Measurements from ENCODE around the gene KCNH6. TPM values are rescaled to one million over a fixed set of nuclear protein-coding genes. Genes with fewer than 3 reads are reported as not detected.

The KCNH6 gene
- total RNA-seq, 1 experiment from 2014 or later: not detected

GRCh38 chr17:63549946-63550816 lies 27.0 kb downstream of the KCNH6 start, which contains the start of gene DCAF7:
TSS of gene DCAF7 (plus strand) at chr17:63550477. CDS start at chr17:63550678, 201 bp downstream.
- no peaks in the 10 kb centered on the region for H3K9me3 Mint-ChIP-seq (ENCODE audit: unreplicated experiment)
- no peaks in the 10 kb centered on the region for H3K27me3 ChIP-seq (replicated peaks; ENCODE audit: control insufficient read depth, insufficient read depth, low read length)
- H3K4me3 ChIP-seq (ENCODE audit: low read depth, low read length): peak within 1 kb of the TSS; percentile 88
- no peaks in the 10 kb centered on the region for H3K4me1 ChIP-seq
- H3K27me3 Mint-ChIP-seq (ENCODE audit: insufficient read depth, unreplicated experiment): no peaks in the 10 kb centered on the region
- H3K36me3 ChIP-seq (ENCODE audit: control insufficient read depth, insufficient read depth, low read length): no peaks in the 10 kb centered on the region
- intact Hi-C loops (cut with micrococcal nuclease; ENCODE audit: unreplicated experiment): loop anchor here (1.0 kb wide), 3 partner anchors 28 to 104 kb away; partner anchors contain the start of genes CYB561 and MAP3K3
- peak; percentile 99 to 100 for DNase-seq
- CTCF ChIA-PET: interaction anchor here (0.6 to 1.8 kb wide), 4 partner anchors 22 to 125 kb away, joined by 4 to 8 read pairs (median 6); no protein-coding TSS in a partner anchor
- peak within 1 kb of the TSS; percentile 96 for H3K27ac Mint-ChIP-seq (ENCODE audit: unreplicated experiment)
- peaks cover 13% of the 10 kb centered on the region for H3K36me3 Mint-ChIP-seq (ENCODE audit: insufficient read depth, unreplicated experiment)
- peak within 1 kb of the TSS; percentile 98 for H3K4me3 Mint-ChIP-seq (ENCODE audit: unreplicated experiment)
- H3K9me3 ChIP-seq: no peaks in the 10 kb centered on the region
- TF ChIP-seq CTCF (IDR thresholded peaks at IDR 0.05; ENCODE audit: insufficient read depth in 1 of 2, low read depth in 1 of 2, low read length in 1 of 2, severe bottlenecking in 1 of 2, unreplicated experiment in 1 of 2): no peak
- POLR2A ChIA-PET: interaction anchor here (0.6 to 1.6 kb wide), 3 partner anchors 72 to 223 kb away, joined by 4 to 11 read pairs (median 7); partner anchors contain the start of genes CCDC47, DDX42 and MAP3K3
- H3K4me1 Mint-ChIP-seq (ENCODE audit: low read depth, unreplicated experiment): peaks cover 4% of the 10 kb centered on the region
- BruUV-seq (replicated peaks): no TSS peak

GRCh38 chr17:63550817-63551639 lies 27.9 kb downstream of the KCNH6 start:
- intact Hi-C loops (cut with micrococcal nuclease; ENCODE audit: unreplicated experiment): loop anchor here (1.0 kb wide), 3 partner anchors 27 to 105 kb away; partner anchors contain the start of genes CYB561 and MAP3K3
- CTCF ChIA-PET: interaction anchor here (0.6 to 1.8 kb wide), 6 partner anchors 21 to 125 kb away, joined by 3 to 8 read pairs (median 4); no protein-coding TSS in a partner anchor
- Histone ChIP-seq H3K4me3 (ENCODE audit: low read depth, low read length) (peak overlapping the region; percentile 88), H3K9me3 (no peaks in the 10 kb centered on the region), H3K36me3 (ENCODE audit: control insufficient read depth, insufficient read depth, low read length) (no peaks in the 10 kb centered on the region), H3K4me1 (no peaks in the 10 kb centered on the region), H3K27me3 (replicated peaks; ENCODE audit: control insufficient read depth, insufficient read depth, low read length) (no peaks in the 10 kb centered on the region)
- Mint-ChIP-seq H3K4me1 (ENCODE audit: low read depth, unreplicated experiment) (peaks cover 4% of the 10 kb centered on the region), H3K9me3 (ENCODE audit: unreplicated experiment) (no peaks in the 10 kb centered on the region), H3K27ac (ENCODE audit: unreplicated experiment) (peak overlapping the region; percentile 96), H3K4me3 (ENCODE audit: unreplicated experiment) (peak overlapping the region; percentile 98), H3K36me3 (ENCODE audit: insufficient read depth, unreplicated experiment) (peaks cover 18% of the 10 kb centered on the region), H3K27me3 (ENCODE audit: insufficient read depth, unreplicated experiment) (no peaks in the 10 kb centered on the region)
- no peak for TF ChIP-seq CTCF (IDR thresholded peaks at IDR 0.05; ENCODE audit: insufficient read depth in 1 of 2, low read depth in 1 of 2, low read length in 1 of 2, severe bottlenecking in 1 of 2, unreplicated experiment in 1 of 2)
- POLR2A ChIA-PET: interaction anchor here (0.6 to 1.6 kb wide), 4 partner anchors 70 to 223 kb away, joined by 4 to 11 read pairs (median 9); partner anchors contain the start of genes CCDC47, DDX42 and MAP3K3
- no peak for DNase-seq
- TSS peak; percentile 40 for BruUV-seq (replicated peaks)

Data from Caco-2 (cell line).